Large intestine (tissue), 3 donors: ENCODE measurements around the gene CAMK2D. TPM values are rescaled to one million over a fixed set of nuclear protein-coding genes. Genes with fewer than 3 reads are reported as not detected.

Experiments
- DNase-seq, 2 donors: peaks; one replicate each; pipeline versions ENCODE4 v3.0.0 to v3.0.0-alpha.2; 2013
- H3K27ac ChIP-seq: one replicate; pipeline ENCODE4 v1.5.1; 2013; ENCODE audit warnings: low read length
- H3K27me3 ChIP-seq: 2 replicates; pipeline ENCODE4 v1.6.1; 2013; ENCODE audit warnings: low read length; ENCODE audit not compliant: control insufficient read depth, insufficient read depth
- H3K36me3 ChIP-seq: 2 replicates; pipeline ENCODE4 v1.6.1; 2013; ENCODE audit warnings: low read length; ENCODE audit not compliant: control insufficient read depth, insufficient read depth
- H3K4me1 ChIP-seq: one replicate; pipeline ENCODE4 v1.6.1; 2013; ENCODE audit warnings: low read length; ENCODE audit not compliant: control insufficient read depth, insufficient read depth
- H3K4me3 ChIP-seq: one replicate; pipeline ENCODE4 v1.5.1; 2013; ENCODE audit warnings: low read length
- H3K9me3 ChIP-seq: one replicate; pipeline ENCODE4 v1.6.1; 2013; ENCODE audit warnings: mild to moderate bottlenecking, low read depth, low read length, moderate library complexity; ENCODE audit not compliant: control insufficient read depth
- WGBS: methylation state at CpG from one replicate; pipeline ENCODE4 v1.1.5; 2013; ENCODE audit warnings: low lambda C conversion rate; ENCODE audit not compliant: insufficient coverage; 5-methylcytosine and 5-hydroxymethylcytosine counted together
- polyA plus RNA-seq: library from polyadenylated mRNA; unstranded; fragments of 120-200 nt; gene quantifications from one replicate; pipeline ENCODE4 v1.2.1, GENCODE V29; 2013

Gene CAMK2D
- polyA plus RNA-seq, 1 donor: 67.7 TPM

DNA sequence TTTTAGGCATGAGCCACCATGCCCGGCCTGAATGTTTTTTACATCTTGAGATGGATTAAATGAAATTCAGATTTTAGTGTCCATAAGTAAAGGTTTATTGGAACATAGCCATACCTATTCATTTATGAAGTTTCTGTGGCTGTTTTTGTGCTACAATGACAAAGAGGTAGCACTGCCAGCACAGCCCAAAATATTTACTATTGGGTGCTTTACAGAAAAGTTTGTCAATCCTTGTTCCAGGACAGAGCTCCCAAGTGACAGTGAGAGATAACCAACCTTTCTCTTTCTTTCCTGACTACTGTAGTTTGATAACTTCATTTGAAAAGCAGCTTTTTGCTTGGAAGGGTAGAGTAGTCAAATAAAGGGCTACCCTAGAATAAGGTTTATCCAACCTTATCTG lies 116.2 kb downstream of the CAMK2D start:
- DNase-seq: no peak
- Histone ChIP-seq H3K27me3 (no peaks in the 10 kb centered on the region), H3K4me3 (no peak overlapping the region), H3K9me3 (no peaks in the 10 kb centered on the region), H3K36me3 (no peaks in the 10 kb centered on the region), H3K4me1 (peaks cover 36% of the 10 kb centered on the region), H3K27ac (peak overlapping the region; percentile 72)
- WGBS: no CpG with 5 or more reads among the region's 1 CpG

GRCh38 chr4:113644398-113644797 lies 117.1 kb downstream of the CAMK2D start:
- no peaks in the 10 kb centered on the region for H3K27me3 ChIP-seq
- no peaks in the 10 kb centered on the region for H3K36me3 ChIP-seq
- peak overlapping the region; percentile 26 for H3K27ac ChIP-seq
- WGBS: no CpG with 5 or more reads among the region's 1 CpG
- DNase-seq: no peak
- H3K4me3 ChIP-seq: no peak overlapping the region
- peaks cover 44% of the 10 kb centered on the region for H3K4me1 ChIP-seq
- no peaks in the 10 kb centered on the region for H3K9me3 ChIP-seq

- H3K4me1 ChIP-seq: peaks cover 45% of the 10 kb centered on the region
- H3K27ac ChIP-seq: no peak overlapping the region
- no peaks in the 10 kb centered on the region for H3K9me3 ChIP-seq
- no CpG with 5 or more reads among the region's 4 CpGs for WGBS
- H3K4me3 ChIP-seq: no peak overlapping the region
- DNase-seq: no peak
- H3K36me3 ChIP-seq: no peaks in the 10 kb centered on the region
- H3K27me3 ChIP-seq: no peaks in the 10 kb centered on the region
Observed at GRCh38 chr4:113643505-113643904, 118.0 kb downstream of the CAMK2D start.

GRCh38 chr4:113641025-113641431 lies 120.5 kb downstream of the CAMK2D start:
- peak in 1 of 2 donors; percentile 70 for DNase-seq
- WGBS: 14% methylated on average over 1 of the region's 1 CpG
- no peaks in the 10 kb centered on the region for H3K36me3 ChIP-seq
- no peak overlapping the region for H3K4me3 ChIP-seq
- H3K4me1 ChIP-seq: peaks cover 42% of the 10 kb centered on the region
- no peaks in the 10 kb centered on the region for H3K27me3 ChIP-seq
- H3K9me3 ChIP-seq: no peaks in the 10 kb centered on the region
- H3K27ac ChIP-seq: peak overlapping the region; percentile 65

DNA sequence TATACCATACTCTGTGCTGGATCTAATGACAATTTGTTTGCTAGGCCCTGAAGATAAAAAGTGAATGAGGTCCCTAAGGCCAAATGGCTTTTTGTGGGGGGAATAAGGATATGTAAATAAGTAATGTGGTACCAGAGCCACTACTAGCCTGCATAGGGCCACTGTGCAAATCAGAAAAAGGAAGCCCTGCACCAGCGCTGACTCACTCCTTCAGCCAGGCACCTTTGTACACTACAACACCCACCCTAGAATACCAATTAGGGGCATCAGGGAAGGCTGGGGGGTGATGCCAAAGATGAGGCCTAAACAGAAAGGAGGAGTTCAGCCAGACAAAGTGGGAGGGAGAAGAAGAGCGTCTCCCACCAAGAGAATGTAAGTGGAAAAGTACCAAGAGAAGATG lies 122.2 kb downstream of the CAMK2D start:
- 100% methylated on average over 1 of the region's 2 CpGs for WGBS
- H3K4me1 ChIP-seq: peaks cover 36% of the 10 kb centered on the region
- H3K27me3 ChIP-seq: no peaks in the 10 kb centered on the region
- no peak overlapping the region for H3K4me3 ChIP-seq
- no peaks in the 10 kb centered on the region for H3K9me3 ChIP-seq
- no peak for DNase-seq
- no peaks in the 10 kb centered on the region for H3K36me3 ChIP-seq
- H3K27ac ChIP-seq: no peak overlapping the region

DNA sequence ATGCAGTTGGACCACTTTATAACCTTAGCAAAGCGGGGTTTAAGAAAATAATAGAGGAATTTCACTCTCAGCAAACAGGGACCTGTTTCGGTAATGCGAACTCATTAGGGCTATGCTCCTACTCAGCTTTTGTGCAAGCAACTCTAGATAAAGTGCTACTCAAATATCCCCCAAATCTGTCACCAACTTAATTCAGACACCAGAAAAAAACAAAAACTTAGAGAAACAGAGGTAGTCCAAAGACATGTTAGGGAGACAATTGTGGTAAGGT lies 123.0 kb downstream of the CAMK2D start:
- Histone ChIP-seq H3K36me3 (no peaks in the 10 kb centered on the region), H3K9me3 (no peaks in the 10 kb centered on the region), H3K4me1 (peaks cover 35% of the 10 kb centered on the region), H3K27me3 (no peaks in the 10 kb centered on the region), H3K27ac (no peak overlapping the region), H3K4me3 (no peak overlapping the region)
- no peak for DNase-seq
- WGBS: 50% methylated on average over 2 of the region's 3 CpGs

DNA sequence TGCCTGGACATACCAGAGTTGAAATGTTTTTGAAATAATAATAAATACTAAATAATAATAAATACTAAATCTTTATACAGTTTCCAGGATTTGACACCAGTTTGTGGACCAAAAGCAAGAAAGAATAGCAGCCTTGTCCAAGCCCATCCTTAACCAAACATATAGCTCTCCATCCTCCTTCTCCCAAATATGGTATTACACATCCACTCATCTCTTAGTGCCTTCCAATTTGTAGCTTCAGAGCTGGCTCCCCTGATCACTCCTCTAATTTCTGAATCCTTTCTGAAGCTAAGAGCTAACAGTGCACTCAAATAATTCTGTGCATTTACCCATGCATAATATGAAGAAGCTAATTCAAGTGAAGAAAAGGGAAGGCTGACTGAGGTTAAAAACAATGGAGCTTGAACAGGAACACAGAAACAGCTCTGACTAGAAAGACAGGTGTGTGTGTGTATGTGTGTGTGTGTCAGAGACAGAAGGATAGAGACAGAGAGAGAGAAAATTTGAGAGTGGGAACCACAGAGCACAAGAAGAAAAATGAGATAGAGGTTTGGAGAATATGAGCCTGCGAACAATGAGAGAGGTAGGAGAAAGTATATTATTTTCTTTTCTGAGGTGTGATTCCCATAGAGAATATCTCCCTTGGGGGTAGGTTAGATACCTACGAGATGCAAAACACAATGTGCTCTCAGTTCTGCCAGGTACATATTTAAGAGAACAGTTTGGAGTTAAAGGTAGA lies 123.5 kb downstream of the CAMK2D start:
- no peak for DNase-seq
- no peaks in the 10 kb centered on the region for H3K36me3 ChIP-seq
- H3K4me1 ChIP-seq: peaks cover 35% of the 10 kb centered on the region
- H3K27ac ChIP-seq: no peak overlapping the region
- 100% methylated on average over 1 of the region's 2 CpGs for WGBS
- H3K4me3 ChIP-seq: no peak overlapping the region
- no peaks in the 10 kb centered on the region for H3K27me3 ChIP-seq
- no peaks in the 10 kb centered on the region for H3K9me3 ChIP-seq

DNA sequence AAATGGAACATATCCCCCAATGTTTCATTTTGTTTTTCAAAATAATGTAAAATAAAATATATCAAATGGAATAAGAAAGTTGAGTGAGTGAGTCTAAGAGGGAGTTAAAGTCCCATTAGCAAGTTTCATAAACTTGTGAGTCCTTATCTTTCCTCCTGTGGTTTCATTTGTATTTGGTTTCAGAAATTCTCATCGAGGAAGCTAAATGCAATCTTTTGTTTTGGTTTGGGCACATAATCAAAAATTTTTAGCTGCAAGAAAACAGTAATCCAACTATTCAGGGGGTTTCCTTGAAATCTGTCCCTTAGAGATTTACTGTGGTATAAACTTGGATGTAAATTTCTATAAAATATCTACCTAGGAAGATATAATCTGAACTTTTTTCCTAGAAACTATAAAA lies 124.2 kb downstream of the CAMK2D start:
- no peak overlapping the region for H3K27ac ChIP-seq
- H3K9me3 ChIP-seq: no peaks in the 10 kb centered on the region
- no peaks in the 10 kb centered on the region for H3K36me3 ChIP-seq
- H3K4me1 ChIP-seq: peaks cover 32% of the 10 kb centered on the region
- no peak overlapping the region for H3K4me3 ChIP-seq
- 0% methylated on average over 1 of the region's 1 CpG for WGBS
- no peaks in the 10 kb centered on the region for H3K27me3 ChIP-seq
- no peak for DNase-seq

- Histone ChIP-seq H3K27me3 (no peaks in the 10 kb centered on the region), H3K4me1 (peaks cover 27% of the 10 kb centered on the region), H3K27ac (no peak overlapping the region), H3K9me3 (no peaks in the 10 kb centered on the region), H3K36me3 (no peaks in the 10 kb centered on the region), H3K4me3 (no peak overlapping the region)
- DNase-seq: no peak
Observed at GRCh38 chr4:113636877-113637276, 124.7 kb downstream of the CAMK2D start.

GRCh38 chr4:113636438-113636818 lies 125.1 kb downstream of the CAMK2D start:
- no peak overlapping the region for H3K27ac ChIP-seq

DNA sequence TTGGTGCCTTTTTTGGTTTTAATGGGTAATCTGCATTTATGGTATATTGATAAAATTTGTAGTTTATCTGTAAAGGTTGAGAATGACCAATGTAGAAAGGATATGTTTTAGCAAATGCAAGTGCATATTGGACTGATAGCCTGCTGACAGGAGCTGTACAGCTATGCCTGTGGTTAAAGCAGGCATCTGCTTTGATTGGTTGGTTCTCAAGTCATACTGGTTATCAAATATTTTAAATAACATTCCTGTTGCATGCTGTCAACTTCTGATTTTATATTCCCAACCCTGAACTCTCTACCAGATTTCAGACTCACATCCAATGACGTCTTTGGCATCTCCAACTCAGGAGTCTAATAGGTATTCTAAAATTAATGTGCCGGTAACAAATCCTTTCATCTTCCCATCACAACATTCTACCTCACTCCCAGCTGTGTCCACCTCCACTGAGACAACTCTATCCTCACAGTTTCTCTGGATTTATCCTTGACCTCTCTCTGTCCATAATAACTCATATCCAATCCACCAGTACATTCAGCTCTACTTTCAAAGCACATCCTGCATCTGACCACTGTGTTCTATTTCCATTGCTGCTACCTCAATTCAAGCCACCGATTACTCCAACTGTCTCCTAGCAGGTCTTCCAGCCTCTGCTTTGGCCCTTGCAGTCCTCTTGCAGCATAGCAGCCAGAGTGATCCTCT lies 125.7 kb downstream of the CAMK2D start:
- DNase-seq: no peak
- no peaks in the 10 kb centered on the region for H3K27me3 ChIP-seq
- no peaks in the 10 kb centered on the region for H3K36me3 ChIP-seq
- no peak overlapping the region for H3K27ac ChIP-seq
- H3K4me3 ChIP-seq: no peak overlapping the region
- WGBS: 100% methylated on average over 1 of the region's 3 CpGs
- peaks cover 23% of the 10 kb centered on the region for H3K4me1 ChIP-seq
- H3K9me3 ChIP-seq: no peaks in the 10 kb centered on the region

More at GRCh38 chr4:113636438-113636818, 125.1 kb downstream of the CAMK2D start:
- WGBS: no CpG with 5 or more reads among the region's 3 CpGs
- H3K4me3 ChIP-seq: no peak overlapping the region
- peaks cover 23% of the 10 kb centered on the region for H3K4me1 ChIP-seq
- H3K36me3 ChIP-seq: no peaks in the 10 kb centered on the region
- H3K27me3 ChIP-seq: no peaks in the 10 kb centered on the region
- no peak for DNase-seq
- H3K9me3 ChIP-seq: no peaks in the 10 kb centered on the region
